GM18907 (cell line): ENCODE results near the gene TFR2.

Source experiments
- ATAC-seq: cut with Tn5 transposase; IDR thresholded peaks from one replicate; pipeline ENCODE4 v1.9.1; 2021; ENCODE audit warnings: mild to moderate bottlenecking, moderate library complexity; ENCODE audit not compliant: unreplicated experiment

The TFR2 gene

GRCh38 chr7:100654908-100655831 lies 13.8 kb upstream of the TFR2 start:
- no peak for ATAC-seq

GRCh38 chr7:100649826-100650565 lies 8.6 kb upstream of the TFR2 start:
- no peak for ATAC-seq

GRCh38 chr7:100642534-100642907 lies 1.2 kb upstream of the TFR2 start:
- ATAC-seq, result no peak

DNA sequence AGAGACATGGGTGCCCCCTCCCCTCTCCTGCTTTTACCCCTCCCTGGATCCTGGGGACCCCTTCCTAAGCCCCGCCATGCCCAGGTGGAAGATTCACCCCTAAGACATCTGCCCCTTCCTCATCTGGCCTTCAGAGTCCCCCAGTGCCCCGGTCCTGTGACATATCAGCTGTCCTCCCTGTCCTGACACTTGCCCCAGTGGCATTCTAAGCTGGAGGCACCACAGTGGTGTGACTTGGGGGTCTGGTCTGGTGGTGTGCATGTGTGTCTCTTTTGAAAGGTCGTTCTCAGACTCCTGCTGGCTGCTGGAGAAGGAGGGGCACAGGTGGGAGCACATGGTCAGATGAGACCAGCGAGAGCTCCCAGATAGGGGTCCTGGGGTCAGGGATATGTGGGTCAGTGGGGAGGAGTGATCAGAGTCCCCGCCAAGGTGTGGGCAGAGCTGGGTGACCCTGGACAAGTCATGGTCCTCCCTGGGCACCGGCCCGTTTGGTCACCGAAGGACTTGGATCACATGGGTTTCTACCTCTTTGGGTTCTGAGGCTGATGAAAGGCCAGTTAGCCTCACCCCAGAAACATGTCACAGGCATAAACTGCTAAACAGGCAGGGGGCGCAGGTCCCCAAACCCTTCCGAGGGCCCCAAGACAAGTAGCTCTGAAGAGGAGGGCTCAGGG lies 645 bp upstream of the TFR2 start:
- no peak for ATAC-seq

DNA sequence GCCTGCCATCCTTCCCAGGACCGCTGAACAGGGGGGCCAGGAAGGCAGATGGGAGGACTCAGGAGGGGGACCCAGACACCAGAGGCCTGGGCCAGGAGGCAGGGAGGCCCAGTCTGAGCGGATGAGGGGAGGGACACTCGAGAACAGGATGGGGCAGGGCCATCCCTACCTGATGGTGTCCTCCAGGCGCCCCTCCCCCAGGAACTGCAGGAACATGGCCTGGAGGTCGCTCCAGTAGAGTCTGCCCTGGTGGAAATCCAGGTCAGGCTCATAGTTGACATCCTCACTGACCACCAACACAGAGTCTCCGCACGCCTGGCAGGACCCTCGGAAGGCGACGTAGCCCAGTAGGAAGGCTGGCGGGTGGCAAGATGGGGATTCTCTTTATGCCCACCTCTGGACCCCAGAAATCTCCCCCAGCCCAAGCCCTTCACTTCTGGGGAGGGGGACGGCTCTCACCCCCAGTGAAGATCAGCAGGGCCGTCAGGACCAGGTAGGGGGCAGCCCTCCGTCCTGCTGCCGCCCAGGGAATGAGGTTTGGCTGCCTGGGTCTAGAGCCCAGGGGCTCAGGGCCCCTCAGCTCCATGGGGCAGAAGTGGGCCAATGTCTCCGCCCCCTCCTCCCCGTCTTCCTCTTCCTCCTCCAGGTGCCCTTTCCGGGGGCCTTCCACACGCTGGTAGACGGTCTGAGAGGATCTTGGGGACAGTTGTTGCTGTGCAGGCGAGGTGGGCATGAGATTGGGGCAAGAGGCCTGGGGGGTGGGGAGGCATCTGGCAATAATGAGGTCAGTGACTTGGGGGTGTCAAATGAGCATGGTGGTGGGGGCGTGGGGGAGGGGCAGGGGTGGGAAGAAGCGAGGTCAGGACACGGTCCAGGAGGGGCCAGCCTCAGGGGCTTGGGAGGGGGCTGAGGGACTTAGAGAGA lies 573 bp downstream of the TFR2 start:
- ATAC-seq, result no peak

DNA sequence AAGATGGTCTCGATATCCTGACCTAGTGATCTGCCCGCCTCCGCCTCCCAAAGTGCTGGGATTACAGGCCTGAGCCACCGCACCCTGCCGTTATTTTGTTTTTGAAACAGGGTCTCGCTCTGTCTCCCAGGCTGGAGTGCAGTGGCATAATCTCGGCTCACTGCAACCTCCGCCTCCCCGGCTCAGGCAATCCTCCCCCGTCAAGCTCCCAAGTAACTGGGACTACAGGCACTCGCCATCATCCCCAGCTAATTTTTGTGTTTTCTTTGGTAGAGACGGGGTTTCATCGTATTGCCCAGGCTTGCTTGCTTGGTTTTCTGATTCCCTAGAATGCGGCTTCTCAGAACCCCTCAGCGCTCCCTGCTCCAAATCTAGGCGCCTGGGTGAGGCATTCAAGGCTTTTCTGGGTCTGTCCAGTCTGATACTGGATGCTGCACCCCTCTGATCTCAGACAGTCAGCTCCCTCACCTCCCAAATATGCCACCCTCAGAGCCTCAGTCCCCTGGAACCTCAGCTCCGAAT lies 1.3 kb downstream of the TFR2 start:
- ATAC-seq, result no peak

DNA sequence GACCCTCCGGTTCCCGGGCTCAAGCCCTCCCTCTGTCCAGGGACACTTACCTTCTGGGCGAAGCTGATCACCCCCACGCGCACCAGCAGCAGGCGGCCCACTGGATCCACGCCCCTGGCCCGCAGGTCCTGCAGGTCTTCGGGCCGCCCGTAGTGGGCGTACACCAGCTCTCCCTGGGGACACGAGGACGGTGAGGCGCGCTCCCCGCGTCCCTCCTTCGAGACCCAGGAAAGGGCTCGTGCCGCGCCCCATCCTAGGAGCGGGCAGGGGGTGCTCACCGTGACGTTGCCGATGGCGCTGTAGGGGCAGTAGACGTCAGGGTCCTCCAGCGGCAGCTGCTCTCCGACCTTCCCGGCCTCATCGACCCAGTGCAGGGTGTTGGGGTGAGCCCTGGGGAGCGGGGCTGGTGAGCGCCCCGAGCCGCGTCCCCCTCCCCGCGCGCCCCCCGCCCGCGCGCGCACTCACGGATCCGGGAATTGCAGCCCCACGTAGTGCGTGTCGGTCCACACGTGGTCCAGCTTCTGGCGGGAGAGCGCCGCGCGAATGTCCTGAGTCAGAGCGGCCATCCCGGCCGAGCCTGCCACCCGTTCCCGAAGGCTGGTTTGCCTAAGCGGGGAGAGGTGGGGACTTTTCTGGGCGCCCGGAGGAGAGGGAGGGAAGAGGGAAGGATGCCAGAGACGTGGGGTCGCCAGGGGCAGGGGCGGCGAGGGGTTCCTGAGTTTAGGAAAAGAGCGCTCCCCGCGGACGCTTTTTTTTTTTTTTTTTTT lies 8.2 kb downstream of the TFR2 start:
- ATAC-seq, result no peak

- ATAC-seq, result no peak
Observed at GRCh38 chr7:100630066-100630465, 11.3 kb downstream of the TFR2 start.

DNA sequence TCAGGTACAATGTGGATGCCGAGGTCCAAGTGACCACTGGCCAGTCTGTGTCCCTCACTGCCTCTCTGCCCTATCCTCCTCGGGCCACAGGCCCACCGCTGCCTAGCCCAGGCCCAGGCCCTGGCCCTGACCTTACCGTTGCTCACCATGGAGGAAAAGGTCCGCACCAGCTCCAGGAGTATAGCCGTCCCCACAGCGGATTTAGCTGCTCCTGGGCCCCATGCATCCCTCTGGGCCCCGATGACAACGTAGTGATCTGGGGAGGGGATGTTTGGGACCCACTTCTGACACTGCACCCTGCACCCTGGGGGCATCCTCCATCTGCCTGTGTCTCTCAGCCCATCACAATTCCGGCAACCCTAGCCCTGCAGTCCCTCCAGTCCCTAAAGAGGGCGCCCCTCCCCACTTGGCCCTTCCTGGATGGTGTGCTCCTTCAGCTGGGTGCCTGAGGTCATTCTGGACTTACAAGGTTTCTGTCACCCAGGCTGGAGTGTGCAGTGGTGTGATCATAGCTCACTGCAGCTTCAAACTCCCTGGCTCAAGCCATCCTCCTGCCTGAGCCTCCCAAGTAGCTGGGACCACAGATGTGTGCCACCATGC lies 12.1 kb downstream of the TFR2 start:
- ATAC-seq, result no peak

GRCh38 chr7:100627238-100627549 lies 14.2 kb downstream of the TFR2 start:
- no peak for ATAC-seq

DNA sequence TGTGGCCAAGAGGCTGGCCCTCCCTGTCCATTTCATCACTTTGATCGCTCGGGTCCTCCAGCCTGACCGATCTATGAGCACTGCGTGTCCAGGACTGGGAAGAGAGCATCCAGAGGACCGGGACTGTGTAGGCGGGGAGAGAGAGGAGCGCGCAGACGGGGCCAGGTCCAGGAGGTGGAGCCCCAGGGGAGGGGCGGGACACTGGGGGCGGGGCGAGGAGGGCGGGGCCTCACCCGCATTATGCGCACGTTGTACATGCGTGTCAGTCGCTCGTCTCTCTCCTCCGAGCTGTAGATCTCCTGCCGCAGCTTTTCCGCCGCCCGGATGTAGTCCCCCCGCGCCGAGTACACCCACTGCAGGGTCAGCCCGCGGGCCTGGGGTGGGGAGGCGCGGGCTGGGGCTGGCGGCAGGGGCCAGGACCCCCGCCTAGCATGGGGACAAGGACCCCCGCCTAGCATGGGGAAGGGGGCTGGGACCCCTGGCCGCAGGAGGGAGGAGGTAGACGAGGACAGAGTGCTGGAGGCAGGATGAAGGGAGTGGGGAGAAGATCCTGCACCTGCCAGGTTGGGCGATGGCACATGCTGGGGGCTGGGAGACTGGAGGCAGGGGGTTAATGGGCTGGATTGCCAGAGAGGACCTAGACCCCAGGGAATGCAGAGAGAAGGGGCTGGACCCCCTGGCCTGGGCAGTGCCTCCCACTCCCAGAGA lies 14.7 kb downstream of the TFR2 start:
- peak; percentile 87 for ATAC-seq

DNA sequence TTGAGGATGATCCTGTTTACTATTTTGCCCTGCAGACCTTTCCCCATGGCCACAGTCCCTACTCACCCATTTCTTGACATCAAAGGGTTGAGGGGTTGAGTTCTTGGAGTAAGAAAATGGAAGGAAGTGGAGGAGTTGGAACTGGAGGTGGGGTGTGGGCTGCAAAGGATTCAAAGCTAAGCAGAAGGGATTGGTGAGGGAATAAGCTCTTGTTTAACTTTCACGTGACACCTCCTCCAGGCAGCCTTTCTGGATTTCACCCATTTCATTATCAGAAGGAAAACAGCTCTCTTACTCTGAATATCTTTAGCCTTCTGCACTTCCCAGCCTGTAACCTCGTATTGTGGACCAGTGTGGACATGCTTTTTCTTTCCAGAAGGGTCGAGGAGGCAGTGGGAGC lies 15.3 kb downstream of the TFR2 start:
- no peak for ATAC-seq

DNA sequence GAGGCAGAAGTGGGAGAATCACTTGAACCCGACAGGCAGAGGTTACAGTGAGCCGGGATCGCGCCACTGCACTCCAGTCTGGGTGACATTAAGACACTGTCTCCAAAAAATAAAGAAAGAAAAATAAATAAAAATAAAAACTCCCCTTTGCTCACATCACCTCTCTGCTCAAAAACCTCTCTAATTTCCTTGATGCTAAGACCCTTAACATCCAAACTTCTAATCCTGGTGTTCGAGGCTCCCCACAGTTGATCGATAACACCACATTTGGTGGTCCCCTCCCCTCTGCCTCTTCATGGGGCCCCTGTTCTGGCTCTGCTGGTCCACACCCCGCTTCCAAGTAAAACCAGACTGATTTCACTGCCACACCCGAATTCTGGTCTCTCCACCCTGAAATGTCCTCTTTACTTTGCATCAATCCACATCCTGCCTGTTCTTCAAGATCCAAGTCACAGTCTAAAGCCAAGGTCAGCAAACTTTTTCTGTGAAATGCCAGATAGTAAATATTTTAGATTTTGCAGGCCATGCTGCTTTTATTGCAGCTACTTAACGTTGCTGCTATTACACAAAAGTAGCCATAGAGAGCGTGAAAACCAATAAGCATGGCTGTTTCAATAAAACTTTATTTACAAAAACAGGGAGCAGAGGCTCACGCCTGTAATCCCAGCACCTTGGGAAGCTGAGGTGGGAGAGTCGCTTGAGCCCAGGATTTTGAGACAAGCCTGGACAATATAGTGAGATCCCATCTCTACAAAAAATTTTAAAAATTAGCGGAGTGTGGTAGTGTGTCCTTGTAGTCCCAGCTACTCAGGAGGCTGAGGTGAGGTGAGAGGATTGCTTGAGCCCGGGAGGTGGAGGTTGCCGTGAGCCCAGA lies 17.2 kb downstream of the TFR2 start:
- ATAC-seq, result no peak

DNA sequence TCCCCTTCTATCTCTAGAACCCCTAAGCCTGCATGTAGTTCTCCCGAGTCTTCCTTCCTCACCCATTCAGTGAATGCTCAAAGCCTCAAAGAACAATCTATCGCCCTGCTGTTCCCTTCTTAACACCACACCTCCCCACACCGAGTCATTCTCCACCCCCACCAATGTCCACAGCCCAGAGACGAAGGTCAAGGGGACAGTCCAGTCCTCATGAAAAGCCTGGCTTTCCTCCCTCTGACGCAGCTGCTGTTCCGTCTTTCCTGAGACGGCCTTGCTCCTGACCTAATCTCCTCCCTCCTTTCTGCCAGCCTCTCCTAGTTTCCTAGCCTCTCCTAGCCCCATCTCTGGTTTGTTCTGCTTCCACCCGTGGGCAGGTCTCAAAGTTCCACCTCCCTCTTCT lies 19.8 kb downstream of the TFR2 start:
- ATAC-seq, result no peak

GRCh38 chr7:100620804-100621203 lies 20.5 kb downstream of the TFR2 start:
- no peak for ATAC-seq

- no peak for ATAC-seq
Observed at GRCh38 chr7:100620239-100620638, 21.1 kb downstream of the TFR2 start.

- ATAC-seq, result no peak
Observed at GRCh38 chr7:100614308-100614861, 27.0 kb downstream of the TFR2 start.
